Endothelial cell (in vitro differentiated cells): ENCODE measurements around the gene SNAI3. TPM values are rescaled to one million over a fixed set of nuclear protein-coding genes. Genes with fewer than 3 reads are reported as not detected.

Experiments used
- DNase-seq: peaks from one replicate; pipeline ENCODE4 v3.0.0; 2021; ENCODE audit warnings: low spot score
- H3K27ac Mint-ChIP-seq: one replicate; pipeline ENCODE4 v1.8.0; 2021; ENCODE audit warnings: mixed read lengths, inconsistent platforms; ENCODE audit not compliant: unreplicated experiment
- H3K27me3 Mint-ChIP-seq: one replicate; pipeline ENCODE4 v1.8.0; 2021; ENCODE audit warnings: mild to moderate bottlenecking, moderate library complexity, mixed read lengths, inconsistent platforms; ENCODE audit not compliant: unreplicated experiment
- H3K36me3 Mint-ChIP-seq: one replicate; pipeline ENCODE4 v1.8.0; 2021; ENCODE audit warnings: mild to moderate bottlenecking, low read depth, mixed read lengths, inconsistent platforms; ENCODE audit not compliant: unreplicated experiment
- H3K4me1 Mint-ChIP-seq: one replicate; pipeline ENCODE4 v1.8.0; 2021; ENCODE audit warnings: mild to moderate bottlenecking, mixed read lengths, inconsistent platforms; ENCODE audit not compliant: unreplicated experiment
- H3K4me3 Mint-ChIP-seq: one replicate; pipeline ENCODE4 v1.8.0; 2021; ENCODE audit warnings: mild to moderate bottlenecking, mixed read lengths, inconsistent platforms; ENCODE audit not compliant: unreplicated experiment
- H3K9me3 Mint-ChIP-seq: one replicate; pipeline ENCODE4 v1.8.0; 2021; ENCODE audit warnings: mixed read lengths, inconsistent platforms; ENCODE audit not compliant: unreplicated experiment
- total RNA-seq: library from RNA; stranded (reverse); fragmentation: NEBNext Ultra II Directional; extraction: Animal tissue kit (Norgen Biotek cat#: 25700); gene quantifications from one replicate; pipeline ENCODE4 v1.2.1, GENCODE V29; 2021; ENCODE audit not compliant: unreplicated experiment
- TF ChIP-seq, protein P1 (sequence below): fragments of 200-600 bp; sonication (generic); IDR thresholded peaks from one replicate; pipeline ENCODE4 v1.5.0; 2021; ENCODE audit warnings: antibody characterized with exemption; ENCODE audit not compliant: unreplicated experiment

Gene SNAI3
- total RNA-seq, 1 donor from 2014 or later, result 2.6 TPM

DNA sequence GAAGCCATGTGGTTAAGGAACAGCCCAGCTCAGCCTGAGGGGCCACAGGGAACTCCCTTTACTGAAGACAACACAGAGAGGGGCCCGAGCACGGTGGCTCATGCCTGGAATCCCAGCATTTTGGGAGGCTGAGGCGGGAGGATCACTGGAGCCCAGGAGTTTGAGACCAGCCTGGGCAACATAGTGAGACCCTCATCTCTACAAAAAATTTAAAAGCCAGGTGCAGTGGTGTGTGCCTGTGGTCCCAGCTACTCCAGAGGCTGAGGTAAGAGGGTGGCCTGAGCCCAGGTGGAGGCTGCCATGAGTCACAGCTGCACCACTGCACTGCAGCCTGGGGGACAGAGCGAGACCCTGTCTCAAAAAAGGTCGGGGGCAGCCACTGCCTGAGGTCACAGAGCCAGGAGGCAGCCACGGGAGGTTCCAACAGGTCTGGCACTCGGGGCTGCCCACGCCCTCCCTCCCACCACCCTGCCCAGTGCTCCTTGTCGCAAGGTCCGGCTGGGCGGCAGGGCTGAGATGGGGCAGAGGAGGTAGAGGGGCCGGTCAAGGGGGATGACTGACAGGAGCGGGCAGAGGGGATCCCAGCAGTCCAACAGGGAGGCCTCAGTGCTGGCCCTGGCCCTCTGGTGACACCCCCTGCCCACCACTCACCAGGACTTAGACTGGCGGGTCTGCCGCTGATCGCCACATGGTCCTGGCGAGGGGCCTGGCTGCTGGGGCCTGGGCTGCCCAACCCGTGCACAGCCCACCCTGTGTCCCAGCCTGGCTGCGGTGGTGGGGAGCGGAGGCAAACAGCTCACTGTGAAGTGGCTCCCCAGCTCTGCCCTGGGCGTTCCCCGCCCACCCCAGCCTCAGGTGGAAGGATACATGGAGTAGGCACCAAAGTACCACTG is 38.9 kb downstream of the SNAI3 start:
- Mint-ChIP-seq H3K9me3 (no peaks in the 10 kb centered on the region), H3K27ac (no peak overlapping the region), H3K27me3 (peaks cover 11% of the 10 kb centered on the region), H3K4me3 (no peak overlapping the region), H3K4me1 (peaks cover 5% of the 10 kb centered on the region), H3K36me3 (peaks cover 11% of the 10 kb centered on the region)
- DNase-seq, result no peak
- TF ChIP-seq, protein P1, sequence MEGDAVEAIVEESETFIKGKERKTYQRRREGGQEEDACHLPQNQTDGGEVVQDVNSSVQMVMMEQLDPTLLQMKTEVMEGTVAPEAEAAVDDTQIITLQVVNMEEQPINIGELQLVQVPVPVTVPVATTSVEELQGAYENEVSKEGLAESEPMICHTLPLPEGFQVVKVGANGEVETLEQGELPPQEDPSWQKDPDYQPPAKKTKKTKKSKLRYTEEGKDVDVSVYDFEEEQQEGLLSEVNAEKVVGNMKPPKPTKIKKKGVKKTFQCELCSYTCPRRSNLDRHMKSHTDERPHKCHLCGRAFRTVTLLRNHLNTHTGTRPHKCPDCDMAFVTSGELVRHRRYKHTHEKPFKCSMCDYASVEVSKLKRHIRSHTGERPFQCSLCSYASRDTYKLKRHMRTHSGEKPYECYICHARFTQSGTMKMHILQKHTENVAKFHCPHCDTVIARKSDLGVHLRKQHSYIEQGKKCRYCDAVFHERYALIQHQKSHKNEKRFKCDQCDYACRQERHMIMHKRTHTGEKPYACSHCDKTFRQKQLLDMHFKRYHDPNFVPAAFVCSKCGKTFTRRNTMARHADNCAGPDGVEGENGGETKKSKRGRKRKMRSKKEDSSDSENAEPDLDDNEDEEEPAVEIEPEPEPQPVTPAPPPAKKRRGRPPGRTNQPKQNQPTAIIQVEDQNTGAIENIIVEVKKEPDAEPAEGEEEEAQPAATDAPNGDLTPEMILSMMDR, result no peak

- TF ChIP-seq, protein P1, result no peak
- no peaks in the 10 kb centered on the region for H3K9me3 Mint-ChIP-seq
- peaks cover 14% of the 10 kb centered on the region for H3K36me3 Mint-ChIP-seq
- H3K27ac Mint-ChIP-seq, result no peak overlapping the region
- peaks cover 5% of the 10 kb centered on the region for H3K4me1 Mint-ChIP-seq
- H3K27me3 Mint-ChIP-seq, result peaks cover 13% of the 10 kb centered on the region
- DNase-seq, result no peak
- no peak overlapping the region for H3K4me3 Mint-ChIP-seq
These were observed 39.8 kb downstream of the SNAI3 start for GRCh38 chr16:88646345-88647034.

GRCh38 chr16:88645941-88646340 is 40.4 kb downstream of the SNAI3 start:
- Mint-ChIP-seq H3K27me3 (peaks cover 13% of the 10 kb centered on the region), H3K27ac (no peak overlapping the region), H3K4me1 (peaks cover 5% of the 10 kb centered on the region), H3K36me3 (peaks cover 14% of the 10 kb centered on the region), H3K9me3 (no peaks in the 10 kb centered on the region), H3K4me3 (no peak overlapping the region)
- TF ChIP-seq, protein P1, result no peak
- no peak for DNase-seq

DNA sequence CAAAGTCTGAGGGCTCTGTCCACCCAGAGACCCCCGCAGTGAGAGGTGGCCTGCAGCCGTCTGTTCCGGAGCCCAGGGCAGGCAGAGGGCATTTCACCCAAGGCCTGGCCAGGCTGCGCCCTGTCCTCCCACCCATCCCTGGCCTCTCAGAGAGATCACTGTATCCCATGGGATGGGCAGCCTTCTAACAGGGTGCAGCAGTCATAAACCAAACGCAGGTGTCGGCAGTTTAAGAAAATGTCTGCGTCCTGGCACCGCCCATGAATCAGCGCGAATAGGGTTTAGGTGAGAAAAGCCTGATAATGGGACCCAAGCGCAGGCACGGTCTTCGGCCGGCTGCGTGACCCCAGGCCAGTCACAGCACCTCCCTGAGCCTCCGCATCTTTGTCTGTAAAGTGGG is 40.9 kb downstream of the SNAI3 start:
- Mint-ChIP-seq H3K4me1 (peaks cover 5% of the 10 kb centered on the region), H3K36me3 (peaks cover 14% of the 10 kb centered on the region), H3K27ac (no peak overlapping the region), H3K27me3 (peaks cover 13% of the 10 kb centered on the region), H3K9me3 (no peaks in the 10 kb centered on the region), H3K4me3 (no peak overlapping the region)
- DNase-seq, result no peak
- TF ChIP-seq, protein P1, result no peak

- peaks cover 14% of the 10 kb centered on the region for H3K36me3 Mint-ChIP-seq
- H3K4me1 Mint-ChIP-seq, result no peaks in the 10 kb centered on the region
- no peaks in the 10 kb centered on the region for H3K9me3 Mint-ChIP-seq
- peaks cover 13% of the 10 kb centered on the region for H3K27me3 Mint-ChIP-seq
- no peak overlapping the region for H3K27ac Mint-ChIP-seq
- no peak overlapping the region for H3K4me3 Mint-ChIP-seq
- no peak for DNase-seq
- TF ChIP-seq, protein P1, result no peak
These were observed 42.7 kb downstream of the SNAI3 start for GRCh38 chr16:88643644-88643932.
